ENCODE data around the gene ARID3A.

DNA sequence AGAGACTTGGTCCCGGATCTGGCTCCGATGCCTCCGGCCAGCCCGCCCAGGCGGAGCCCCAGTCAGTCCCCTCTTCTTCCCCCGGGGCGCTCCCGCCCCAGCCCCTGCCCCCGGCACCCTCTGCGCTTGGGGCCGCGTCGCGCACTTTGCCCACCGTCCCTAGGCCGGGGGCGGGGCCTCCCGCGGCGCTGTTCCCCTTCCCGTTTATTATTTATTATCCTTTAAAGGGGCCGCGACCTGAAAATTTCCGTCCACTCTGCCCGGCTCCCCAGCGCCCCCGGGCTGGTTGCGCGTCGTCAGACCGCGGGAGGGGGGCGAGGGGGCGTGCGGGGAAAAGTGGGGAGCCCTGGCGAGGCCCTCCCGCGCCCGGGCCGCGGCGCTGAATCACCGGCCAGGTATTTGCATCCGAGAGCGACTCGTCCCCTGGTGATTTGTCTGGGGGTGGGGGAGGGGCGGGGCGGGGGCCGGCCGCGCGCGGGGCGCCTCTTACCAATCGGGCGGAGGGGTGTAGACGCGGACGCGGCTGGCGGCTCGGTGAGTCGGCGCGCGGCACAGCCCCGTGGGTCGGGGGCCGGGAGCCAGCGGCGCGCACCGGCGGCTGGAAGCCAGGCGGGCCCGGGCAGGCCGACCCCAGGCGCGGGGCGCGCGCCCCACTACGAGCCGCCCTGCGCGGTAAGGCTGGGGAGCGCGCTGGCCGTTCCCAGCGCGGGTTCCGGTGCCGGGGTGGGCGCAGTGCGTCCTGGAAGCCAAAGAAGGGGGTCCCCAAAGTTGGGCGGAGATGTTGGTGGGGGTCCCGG is at the start of gene ARID3A:
- TF ChIP-seq POLR2AphosphoS5 (IDR thresholded peaks at IDR 0.05; ENCODE audit: low read depth, low read length) (no peak; the same call in 1 of the 2 replicates), TAF1 (IDR thresholded peaks at IDR 0.05; ENCODE audit: low read depth, low read length) (no peak), POLR2A (IDR thresholded peaks at IDR 0.05; ENCODE audit: low read depth, low read length) (no peak), POU2F2 (IDR thresholded peaks at IDR 0.05; ENCODE audit: low read depth, low read length) (no peak), PAX5 (IDR thresholded peaks at IDR 0.05; ENCODE audit: insufficient read depth, low read length, severe bottlenecking) (no peak)
